SK-N-SH treated with all-trans-retinoic acid at 6 μM for 48 hours (cell line): ENCODE results near the gene ELOVL6.

Experiments
- ATAC-seq: fragments of 200-7000 bp; cut with Tn5 transposase; 3 replicates; pipeline ENCODE4 v1.9.1; 2020; ENCODE audit warnings: mild to moderate bottlenecking, moderate library complexity
- ARNTL ChIP-seq: fragments of 450-650 bp; formaldehyde crosslinking; IDR thresholded peaks from 2 replicates; pipeline ENCODE4 v1.5.0; 2020; ENCODE audit warnings: low read depth, mild to moderate bottlenecking, moderate library complexity, borderline replicate concordance
- BACH2 ChIP-seq: fragments of 250-450 bp; sonication (Bioruptor Pico); IDR thresholded peaks from 2 replicates; pipeline ENCODE4 v1.9.0; 2021; ENCODE audit warnings: mild to moderate bottlenecking, borderline replicate concordance
- CSRNP3 ChIP-seq: fragments of 250-450 bp; sonication (Bioruptor Pico); IDR thresholded peaks from 2 replicates; pipeline ENCODE4 v1.5.1; 2021; ENCODE audit warnings: mild to moderate bottlenecking, moderate library complexity
- ESRRG ChIP-seq: fragments of 250-450 bp; sonication (Bioruptor Pico); IDR thresholded peaks from 2 replicates; pipeline ENCODE4 v1.6.1; 2021; ENCODE audit warnings: mild to moderate bottlenecking
- GLIS3 ChIP-seq: fragments of 250-450 bp; sonication (Bioruptor Pico); IDR thresholded peaks from 2 replicates; pipeline ENCODE4 v1.5.0; 2020; ENCODE audit warnings: mild to moderate bottlenecking, moderate library complexity
- ISL1 ChIP-seq: fragments of 250-450 bp; sonication (Bioruptor Pico); IDR thresholded peaks from 2 replicates; pipeline ENCODE4 v2.1.2; 2022; ENCODE audit warnings: mild to moderate bottlenecking, moderate library complexity
- OSR1 ChIP-seq: fragments of 250-450 bp; sonication (Bioruptor Pico); IDR thresholded peaks from 2 replicates; pipeline ENCODE4 v1.8.0; 2022; ENCODE audit warnings: moderate library complexity, mild to moderate bottlenecking, inconsistent platforms
- POU6F1 ChIP-seq: fragments of 250-450 bp; sonication (Bioruptor Pico); IDR thresholded peaks from 2 replicates; pipeline ENCODE4 v1.8.0; 2021; ENCODE audit warnings: low read depth, mild to moderate bottlenecking, moderate library complexity, borderline replicate concordance
- PPARA ChIP-seq: fragments of 250-450 bp; sonication (Bioruptor Pico); IDR thresholded peaks from 2 replicates; pipeline ENCODE4 v1.5.0; 2020; ENCODE audit warnings: mild to moderate bottlenecking, borderline replicate concordance
- RARB ChIP-seq: fragments of 250-450 bp; sonication (Bioruptor Pico); IDR thresholded peaks from 2 replicates; pipeline ENCODE4 v1.8.0; 2021; ENCODE audit warnings: mild to moderate bottlenecking, moderate library complexity
- SNAI2 ChIP-seq: fragments of 250-450 bp; sonication (Bioruptor Pico); IDR thresholded peaks from 2 replicates; pipeline ENCODE4 v1.5.0; 2020; ENCODE audit warnings: mild to moderate bottlenecking, moderate library complexity
- TCF4 ChIP-seq: fragments of 250-450 bp; sonication (Bioruptor Pico); IDR thresholded peaks from 2 replicates; pipeline ENCODE4 v1.8.0; 2021; ENCODE audit warnings: mild to moderate bottlenecking, moderate library complexity, borderline replicate concordance
- TOX ChIP-seq: fragments of 250-450 bp; sonication (Bioruptor Pico); IDR thresholded peaks from 2 replicates; pipeline ENCODE4 v1.8.0; 2021; ENCODE audit warnings: mild to moderate bottlenecking, moderate library complexity, borderline replicate concordance
- TSHZ2 ChIP-seq: fragments of 250-450 bp; sonication (Bioruptor Pico); IDR thresholded peaks from 2 replicates; pipeline ENCODE4 v1.5.0; 2020; ENCODE audit warnings: mild to moderate bottlenecking, moderate library complexity
- ZC3H10 ChIP-seq: fragments of 250-450 bp; sonication (Bioruptor Pico); IDR thresholded peaks from 2 replicates; pipeline ENCODE4 v1.5.1; 2021; ENCODE audit warnings: mild to moderate bottlenecking, moderate library complexity
- ZFP3 ChIP-seq: fragments of 250-450 bp; sonication (Bioruptor Pico); IDR thresholded peaks from 2 replicates; pipeline ENCODE4 v1.5.0; 2020; ENCODE audit warnings: mild to moderate bottlenecking, moderate library complexity
- ZFP30 ChIP-seq: fragments of 450-650 bp; formaldehyde crosslinking; IDR thresholded peaks from 2 replicates; pipeline ENCODE4 v1.5.0; 2022; ENCODE audit warnings: mild to moderate bottlenecking, moderate library complexity
- ZNF565 ChIP-seq: fragments of 450-650 bp; formaldehyde crosslinking; conservative IDR thresholded peaks from 2 replicates; pipeline ENCODE4 v1.5.0; 2020; ENCODE audit warnings: low read depth, mild to moderate bottlenecking, moderate library complexity
- ZNF70 ChIP-seq: fragments of 450-650 bp; formaldehyde crosslinking; IDR thresholded peaks from 2 replicates; pipeline ENCODE4 v1.5.0; 2020; ENCODE audit warnings: mild to moderate bottlenecking, moderate library complexity
- ZNF8 ChIP-seq: fragments of 450-650 bp; formaldehyde crosslinking; IDR thresholded peaks from 2 replicates; pipeline ENCODE4 v1.5.0; 2020; ENCODE audit warnings: mild to moderate bottlenecking, moderate library complexity
- TF ChIP-seq, protein P1 (sequence below): fragments of 250-450 bp; sonication (Bioruptor Pico); IDR thresholded peaks from 2 replicates; pipeline ENCODE4 v1.8.0; 2020; ENCODE audit warnings: mild to moderate bottlenecking, moderate library complexity, borderline replicate concordance

Gene ELOVL6

DNA sequence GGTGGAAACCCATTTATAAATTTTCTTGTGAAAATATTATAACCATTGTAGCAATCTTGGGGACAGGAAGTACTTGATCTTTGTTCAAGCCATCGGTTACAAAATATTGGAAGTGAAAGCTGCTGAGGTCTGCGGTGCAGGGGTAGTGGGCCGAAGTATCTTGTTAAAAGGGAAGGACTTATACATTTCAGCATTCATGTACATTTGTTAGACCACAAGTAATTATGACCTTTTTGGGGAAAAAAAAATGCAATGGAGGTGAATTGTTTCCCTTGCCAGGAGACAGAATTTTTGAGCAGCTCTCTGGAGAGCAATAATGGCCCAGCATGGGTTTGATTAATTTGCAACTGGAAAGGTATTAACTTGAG is 164.4 kb downstream of the ELOVL6 start (continued):
- TF ChIP-seq CSRNP3 (CRISPR knock-in tag): no peak

- no peak for ATAC-seq
- no peak for TF ChIP-seq TCF4 (CRISPR knock-in tag)
- TF ChIP-seq ARNTL (CRISPR knock-in tag): no peak
- TF ChIP-seq ZFP30: no peak
- TF ChIP-seq OSR1 (CRISPR knock-in tag): no peak
- TF ChIP-seq TOX (CRISPR knock-in tag): no peak
- TF ChIP-seq GLIS3 (CRISPR knock-in tag): no peak
- TF ChIP-seq ZNF70 (CRISPR knock-in tag): no peak
- no peak for TF ChIP-seq ESRRG (CRISPR knock-in tag)
- no peak for TF ChIP-seq POU6F1 (CRISPR knock-in tag)
- TF ChIP-seq ZNF565 (CRISPR knock-in tag): no peak
- no peak for TF ChIP-seq ZNF8 (CRISPR knock-in tag)
- TF ChIP-seq SNAI2 (CRISPR knock-in tag): no peak
- no peak for TF ChIP-seq BACH2 (CRISPR knock-in tag)
- TF ChIP-seq TSHZ2: no peak
- TF ChIP-seq, all 23 proteins: peak for 0
Measured at GRCh38 chr4:110033355-110034025, 164.9 kb downstream of the ELOVL6 start.

DNA sequence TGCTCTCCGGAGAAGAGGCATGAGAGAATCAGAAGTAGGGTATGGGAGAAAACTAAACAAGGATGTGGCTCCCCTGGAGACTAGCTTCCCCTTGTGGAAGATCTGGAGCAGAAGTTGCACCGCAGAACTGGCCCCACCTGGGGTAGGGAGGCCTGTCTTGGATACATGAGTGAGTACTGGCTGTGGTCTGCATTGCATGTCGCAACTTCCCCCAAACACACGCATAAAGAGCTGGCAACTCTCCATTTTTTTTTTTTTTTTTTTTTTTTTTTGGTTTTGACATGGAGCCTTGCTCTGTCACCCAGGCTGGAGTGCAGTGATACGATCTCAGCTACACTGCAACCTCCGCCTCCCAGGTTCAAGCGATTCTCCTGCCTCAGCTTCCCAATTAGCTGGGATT is 165.8 kb downstream of the ELOVL6 start:
- ATAC-seq: no peak

DNA sequence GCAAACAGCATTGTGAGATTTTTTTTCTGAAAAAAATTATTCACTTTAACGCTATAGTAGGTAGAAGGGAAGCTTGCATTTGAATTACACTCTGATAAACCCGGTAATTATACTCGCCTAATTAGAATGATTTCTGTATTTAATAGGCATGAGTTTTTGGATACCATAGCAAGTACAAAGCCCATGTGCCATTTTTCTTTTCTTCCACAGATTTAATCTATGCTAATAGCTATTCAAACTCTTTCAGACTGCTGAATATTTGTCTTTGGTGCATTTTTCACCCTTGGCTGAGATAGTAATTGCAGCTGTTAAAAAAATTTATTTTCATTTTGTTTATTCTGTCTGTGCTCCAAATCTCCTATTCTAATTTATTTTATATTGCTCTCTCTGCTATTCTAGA is 172.7 kb downstream of the ELOVL6 start:
- no peak for ATAC-seq
- no peak for TF ChIP-seq TSHZ2
- TF ChIP-seq RARB (CRISPR knock-in tag): no peak
- no peak for TF ChIP-seq PPARA
- TF ChIP-seq SNAI2 (CRISPR knock-in tag): no peak
- no peak for TF ChIP-seq ESRRG (CRISPR knock-in tag)
- no peak for TF ChIP-seq ARNTL (CRISPR knock-in tag)
- TF ChIP-seq ZNF70 (CRISPR knock-in tag): no peak
- TF ChIP-seq, protein P1, sequence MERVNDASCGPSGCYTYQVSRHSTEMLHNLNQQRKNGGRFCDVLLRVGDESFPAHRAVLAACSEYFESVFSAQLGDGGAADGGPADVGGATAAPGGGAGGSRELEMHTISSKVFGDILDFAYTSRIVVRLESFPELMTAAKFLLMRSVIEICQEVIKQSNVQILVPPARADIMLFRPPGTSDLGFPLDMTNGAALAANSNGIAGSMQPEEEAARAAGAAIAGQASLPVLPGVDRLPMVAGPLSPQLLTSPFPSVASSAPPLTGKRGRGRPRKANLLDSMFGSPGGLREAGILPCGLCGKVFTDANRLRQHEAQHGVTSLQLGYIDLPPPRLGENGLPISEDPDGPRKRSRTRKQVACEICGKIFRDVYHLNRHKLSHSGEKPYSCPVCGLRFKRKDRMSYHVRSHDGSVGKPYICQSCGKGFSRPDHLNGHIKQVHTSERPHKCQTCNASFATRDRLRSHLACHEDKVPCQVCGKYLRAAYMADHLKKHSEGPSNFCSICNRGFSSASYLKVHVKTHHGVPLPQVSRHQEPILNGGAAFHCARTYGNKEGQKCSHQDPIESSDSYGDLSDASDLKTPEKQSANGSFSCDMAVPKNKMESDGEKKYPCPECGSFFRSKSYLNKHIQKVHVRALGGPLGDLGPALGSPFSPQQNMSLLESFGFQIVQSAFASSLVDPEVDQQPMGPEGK: no peak
- no peak for TF ChIP-seq ZC3H10 (CRISPR knock-in tag)
- no peak for TF ChIP-seq TCF4 (CRISPR knock-in tag)
- TF ChIP-seq OSR1 (CRISPR knock-in tag): no peak
- TF ChIP-seq ZFP30: no peak
- TF ChIP-seq ZNF8 (CRISPR knock-in tag): no peak
- no peak for TF ChIP-seq BACH2 (CRISPR knock-in tag)

More for the DNA sequence above, 165.8 kb downstream of the ELOVL6 start:
- TF ChIP-seq PPARA: no peak
- no peak for TF ChIP-seq CSRNP3 (CRISPR knock-in tag)
- TF ChIP-seq ISL1 (CRISPR knock-in tag): no peak
- no peak for TF ChIP-seq ZFP3 (CRISPR knock-in tag)
- TF ChIP-seq TOX (CRISPR knock-in tag): no peak
